ENCODE data around the gene RETREG1. TPM values are rescaled to one million over a fixed set of nuclear protein-coding genes. Genes with fewer than 3 reads are reported as not detected.

Gene RETREG1
- total and polyA plus RNA-seq, 2 donors (not counting 3 experiments of a cell fraction or from before 2014, with no cell fraction given) = 0.46 TPM; not detected in 1

GRCh38 chr5:16446993-16447392 is 169.8 kb downstream of the RETREG1 start:
- TF ChIP-seq, protein P1, sequence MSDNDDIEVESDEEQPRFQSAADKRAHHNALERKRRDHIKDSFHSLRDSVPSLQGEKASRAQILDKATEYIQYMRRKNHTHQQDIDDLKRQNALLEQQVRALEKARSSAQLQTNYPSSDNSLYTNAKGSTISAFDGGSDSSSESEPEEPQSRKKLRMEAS (IDR thresholded peaks at IDR 0.05; ENCODE audit: insufficient read depth, insufficient read length) = no peak
- TF ChIP-seq FOS (IDR thresholded peaks at IDR 0.05; ENCODE audit: borderline replicate concordance, insufficient read depth, low read length) (no peak), MYC (IDR thresholded peaks at IDR 0.05; ENCODE audit: low read depth, low read length) (no peak), JUN (IDR thresholded peaks at IDR 0.05; ENCODE audit: borderline replicate concordance, insufficient read depth, insufficient read length, low read depth) (no peak), POLR2A (IDR thresholded peaks at IDR 0.05; ENCODE audit: low read depth, low read length) (no peak), POLR2AphosphoS5 (IDR thresholded peaks at IDR 0.05; ENCODE audit: insufficient read depth, low read depth, low read length) (no peak), EZH2 (IDR thresholded peaks at IDR 0.05; ENCODE audit: borderline replicate concordance, low read depth, low read length, severe bottlenecking) (no peak), GATA2 (IDR thresholded peaks at IDR 0.05; ENCODE audit: insufficient read depth, insufficient read length, low read depth, low read length) (no peak), CTCF (IDR thresholded peaks at IDR 0.05; ENCODE audit: extremely low read depth in 1 of 2, insufficient read depth in 1 of 2, low read depth in 1 of 2, low read length in 2 of 2) (no peak)
- ChIA-PET POLR2A (no interaction called here), CTCF (interaction anchor here (1.3 to 5.4 kb wide), 4 partner anchors 9 to 286 kb away, joined by 5 to 35 read pairs (median 10); no protein-coding TSS in a partner anchor)
- Histone ChIP-seq H3K9me3 (replicated peaks; ENCODE audit: control insufficient read depth, insufficient read depth, low read length) (no peaks in the 10 kb centered on the region), H4K20me1 (replicated peaks; ENCODE audit: control insufficient read depth, extremely low read depth, insufficient read depth, low read length) (no peaks in the 10 kb centered on the region), H3K4me2 (ENCODE audit: insufficient read depth, low read length) (no peak overlapping the region), H3K9me1 (replicated peaks; ENCODE audit: control insufficient read depth, extremely low read depth, insufficient read depth, low read length) (no peaks in the 10 kb centered on the region), H3K27me3 (ENCODE audit: control insufficient read depth in 2 of 2, insufficient read depth in 2 of 2, low read length in 2 of 2) (no peaks in the 10 kb centered on the region), H2AFZ (ENCODE audit: low read depth, low read length) (no peak overlapping the region), H3K79me2 (ENCODE audit: control insufficient read depth, insufficient read depth, low read length) (no peaks in the 10 kb centered on the region), H3K36me3 (ENCODE audit: control insufficient read depth in 2 of 2, extremely low read depth in 1 of 2, insufficient read depth in 2 of 2, low read length in 2 of 2) (peaks cover 9 to 16% of the 10 kb centered on the region in 2 experiments), H3K4me3 (replicated peaks in 1 of 3; ENCODE audit: insufficient read depth in 1 of 3, low read depth in 1 of 3, low read length in 3 of 3) (no peak overlapping the region), H3K4me1 (ENCODE audit: control insufficient read depth, extremely low read depth, insufficient read depth, low read length) (no peaks in the 10 kb centered on the region), H3K27ac (ENCODE audit: insufficient read depth, low read depth, low read length) (no peak overlapping the region), H3K9ac (replicated peaks; ENCODE audit: extremely low read depth, insufficient read depth, low read length) (no peak overlapping the region)
- dilution Hi-C loops (cut with MboI; ENCODE audit: extremely low pct_ligation_motif_present, low sequenced_read_pairs) = no loop called here
- BruUV-seq (replicated peaks) = no TSS peak
- intact Hi-C loops (cut with micrococcal nuclease) = no loop called here
- FAIRE-seq (no peak), DNase-seq (ENCODE audit: low read depth, low spot score) (no peak)
